Fibroblast of skin of abdomen (primary cell): Measurements from ENCODE around the gene FAP.

Source experiments
- DNase-seq: peaks from one replicate; pipeline ENCODE4 v3.0.0-alpha.2; 2013

FAP gene

DNA sequence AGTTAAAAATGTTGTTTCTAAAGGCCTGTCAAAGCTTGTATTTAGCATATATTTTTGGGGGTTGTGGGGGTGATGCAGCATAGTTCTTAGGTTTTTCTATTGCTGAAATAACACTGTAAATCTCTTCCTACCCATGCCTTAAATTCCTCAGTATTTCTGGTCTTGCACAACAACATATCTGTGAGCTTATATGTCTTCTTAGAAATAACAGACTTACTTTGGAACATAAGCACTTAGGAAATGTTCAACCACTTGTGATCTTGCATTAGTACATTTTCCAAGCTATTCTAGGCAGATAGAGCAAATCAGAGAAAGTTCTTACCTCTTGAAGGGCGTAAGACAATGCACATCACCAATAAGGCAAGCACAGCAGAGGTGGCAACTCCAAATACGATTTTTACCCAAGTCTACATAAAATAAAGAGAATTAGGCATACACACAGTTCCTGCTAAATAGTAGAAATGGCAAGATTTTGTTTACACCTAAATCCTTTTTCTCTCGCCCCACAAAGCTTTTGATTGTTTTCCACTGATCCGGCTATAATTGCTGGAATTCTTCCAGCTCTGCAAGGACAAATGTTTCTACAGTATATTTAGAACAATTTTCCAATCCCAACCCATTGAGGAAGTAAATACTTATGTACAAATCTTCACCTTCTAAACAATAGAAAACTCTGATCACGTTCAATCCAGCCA, 512 bp downstream of the FAP start:
- peak; percentile 93 for DNase-seq

DNA sequence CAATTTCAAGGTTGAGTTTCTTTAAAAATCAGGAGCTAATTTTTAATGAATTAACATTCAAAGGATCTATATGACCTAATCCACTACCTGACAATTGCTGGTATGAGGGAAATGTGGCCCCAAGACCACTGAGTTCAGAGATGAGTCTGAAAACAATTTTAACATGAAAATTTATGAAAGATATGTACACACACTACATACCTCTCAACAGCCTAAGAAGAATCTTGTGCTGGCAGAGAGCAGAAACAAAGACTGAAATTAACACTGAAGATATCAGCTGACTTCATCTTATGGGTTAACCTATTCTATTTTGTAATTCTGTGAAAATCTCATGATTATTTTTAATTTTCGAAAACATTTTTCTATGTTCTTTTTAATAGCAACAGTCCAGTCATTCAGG, 1.7 kb downstream of the FAP start:
- no peak for DNase-seq

DNA sequence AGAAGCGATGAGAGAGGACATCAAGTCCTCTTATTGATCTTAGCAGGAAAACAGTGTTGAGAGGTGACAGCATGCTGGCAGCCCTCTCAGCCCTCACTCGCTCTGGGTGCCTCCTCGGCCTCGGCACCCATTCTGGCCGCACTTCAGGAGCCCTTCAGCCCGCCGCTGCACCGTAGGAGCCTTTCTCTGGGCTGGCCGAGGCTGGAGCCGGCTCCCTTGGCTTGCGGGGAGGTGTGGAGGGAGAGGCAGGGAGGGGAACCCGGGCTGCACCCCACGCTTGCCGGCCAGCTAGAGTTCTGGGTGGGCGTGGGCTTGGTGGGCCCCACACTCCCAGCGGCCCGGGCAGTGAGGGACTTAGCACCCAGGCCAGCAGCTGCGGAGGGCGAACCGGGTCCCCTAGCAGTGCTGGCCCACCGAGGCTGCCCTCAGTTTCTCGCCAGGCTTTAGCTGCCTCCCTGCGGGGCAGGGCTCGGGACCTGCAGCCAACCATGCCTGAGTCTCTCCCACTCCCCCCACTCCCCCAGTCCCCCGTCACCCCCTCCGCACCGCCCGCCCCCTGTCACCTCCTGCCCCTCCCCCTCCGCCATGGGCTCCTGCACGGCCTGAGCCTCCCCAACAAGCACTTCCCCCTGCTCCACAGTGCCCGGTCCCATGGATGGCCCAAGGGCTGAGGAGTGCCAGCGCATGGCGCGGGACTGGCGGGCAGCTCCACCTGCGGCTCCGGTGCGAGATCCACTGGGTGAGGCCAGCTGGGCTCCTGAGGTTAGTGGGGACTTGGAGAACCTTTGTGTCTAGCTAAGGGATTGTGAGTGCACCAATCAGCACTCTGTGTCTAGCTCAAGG, 8.4 kb downstream of the FAP start:
- no peak for DNase-seq

DNA sequence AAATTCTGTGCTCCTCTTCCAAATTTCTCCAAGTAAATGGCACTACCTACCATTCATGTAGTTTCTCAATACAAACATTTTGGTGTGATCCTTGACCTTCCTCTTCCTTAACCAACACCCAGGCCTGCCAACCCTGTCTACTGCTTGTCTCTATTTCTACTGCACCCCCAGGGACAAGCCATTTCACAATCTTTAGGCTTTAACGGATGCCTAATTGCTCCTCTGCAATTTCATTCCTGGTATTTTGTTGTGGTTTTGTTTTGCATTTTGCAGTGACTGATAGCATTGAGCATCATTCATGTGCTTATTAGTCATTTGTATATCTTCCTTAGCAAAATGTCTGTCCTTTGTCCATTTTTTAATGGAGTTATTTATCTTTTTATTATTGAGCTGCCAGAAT, 10.0 kb downstream of the FAP start:
- DNase-seq: peak; percentile 86

DNA sequence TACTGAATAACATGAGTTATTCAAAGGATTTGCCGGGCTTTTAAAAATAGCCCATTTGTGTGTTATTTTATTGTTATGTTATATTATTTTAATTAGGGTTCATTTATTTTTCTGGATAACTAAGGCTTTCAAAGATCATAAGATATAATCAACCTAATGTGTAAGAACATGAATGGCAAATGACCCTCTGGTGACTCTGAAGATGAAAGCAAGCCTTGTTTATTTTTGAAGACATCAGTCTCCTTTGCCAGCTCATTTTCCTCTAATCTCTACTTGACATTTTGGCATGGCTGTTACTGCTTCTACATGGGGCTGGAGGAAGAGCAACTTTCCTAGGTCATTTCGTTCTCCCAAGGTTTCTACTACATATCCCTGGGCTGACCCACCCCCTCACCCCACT, 10.6 kb downstream of the FAP start:
- DNase-seq: no peak

DNA sequence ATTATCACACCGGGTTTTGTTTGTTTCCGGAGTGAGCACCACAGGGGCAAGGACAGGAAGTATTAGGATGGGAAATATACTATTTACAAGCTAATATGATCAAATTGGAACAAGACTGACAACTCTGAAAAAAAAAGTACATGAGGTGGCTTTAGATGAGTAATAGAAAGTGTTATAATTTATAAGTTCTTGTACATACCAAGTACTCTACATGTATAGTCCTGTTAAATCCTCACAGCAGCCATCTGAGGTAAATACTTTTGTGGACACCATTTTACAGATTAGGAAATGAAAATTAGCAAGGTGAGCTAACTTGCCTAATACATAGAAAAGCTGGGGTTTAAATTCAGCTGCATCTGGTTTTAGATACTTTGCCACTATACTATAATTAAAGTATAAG, 11.2 kb downstream of the FAP start:
- DNase-seq: no peak

DNA sequence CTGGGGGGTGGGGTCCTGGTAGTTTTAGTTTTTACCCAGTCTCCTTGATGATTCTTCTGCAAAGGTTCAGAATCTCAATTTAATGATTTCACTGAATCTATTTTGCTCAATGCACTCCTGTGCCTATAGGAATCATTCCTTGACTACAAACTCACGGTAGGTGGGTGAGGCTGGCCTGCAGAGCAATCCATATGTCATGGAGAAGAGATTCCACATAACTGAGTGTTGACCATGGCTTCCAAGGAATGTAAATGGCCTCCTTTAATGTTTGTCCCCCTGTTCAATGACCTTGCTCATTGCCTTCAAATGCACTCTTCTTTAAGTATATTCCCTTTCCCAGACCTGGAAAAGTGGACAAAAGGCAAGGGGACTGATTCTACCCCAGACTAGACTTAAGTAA, 12.5 kb downstream of the FAP start:
- DNase-seq: peak; percentile 14

DNA sequence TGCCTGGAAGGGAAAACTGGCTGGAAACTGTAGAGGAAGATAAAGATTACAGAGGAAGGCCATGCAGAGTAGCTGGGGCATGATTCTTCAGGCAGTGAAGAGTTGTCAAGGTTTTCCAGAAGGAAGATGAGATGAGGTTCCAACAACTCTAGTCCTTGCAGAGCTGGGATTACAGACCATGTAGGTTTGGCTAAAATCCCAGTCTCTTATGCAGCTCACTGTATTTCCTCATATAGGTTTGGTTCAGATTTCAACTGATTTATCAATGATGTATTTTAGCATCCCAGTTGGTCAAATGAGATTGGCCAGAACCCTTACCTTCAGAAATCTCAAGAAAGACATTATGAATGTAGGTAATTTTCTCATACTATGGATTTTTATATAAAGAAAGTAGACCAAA, 16.4 kb downstream of the FAP start:
- DNase-seq: peak; percentile 56

DNA sequence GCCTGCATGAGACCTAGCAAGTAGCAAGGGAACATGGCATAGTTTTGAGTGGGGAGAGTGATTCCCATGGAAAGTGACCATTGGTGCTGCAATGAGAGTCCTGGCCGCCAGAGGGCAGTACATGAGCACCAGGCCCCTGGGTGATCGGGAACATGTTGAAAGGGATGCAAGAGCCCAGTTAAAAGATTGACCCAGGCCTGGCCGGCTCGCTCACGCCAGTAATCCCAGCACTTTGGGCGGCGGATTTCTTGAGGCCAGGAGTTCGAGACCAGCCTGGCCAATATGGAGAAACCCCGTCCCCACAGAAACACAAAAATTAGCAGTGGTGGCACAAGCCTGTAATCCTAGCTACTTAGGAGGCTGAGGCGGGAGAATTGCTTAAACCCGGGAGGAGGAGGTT, 22.2 kb downstream of the FAP start:
- peak; percentile 65 for DNase-seq

DNA sequence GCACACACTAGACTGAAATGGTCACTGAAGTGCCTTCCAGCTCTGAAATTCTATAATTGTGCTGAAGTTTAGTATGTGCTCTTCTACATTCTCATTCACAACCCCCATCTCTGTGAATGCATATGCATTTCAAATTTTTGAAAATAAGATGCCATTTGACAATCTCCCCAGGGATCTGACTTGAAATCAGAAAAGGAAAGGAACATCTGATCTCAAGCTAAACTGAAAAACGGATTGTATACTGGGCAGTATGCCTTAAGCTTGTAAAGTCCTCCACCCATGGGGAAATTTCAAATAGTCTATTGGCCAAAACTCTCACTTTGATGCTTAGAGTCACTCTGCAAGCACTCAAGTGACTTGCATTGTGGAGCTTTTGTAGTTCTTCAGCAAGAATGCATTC, 22.9 kb downstream of the FAP start:
- no peak for DNase-seq

DNA sequence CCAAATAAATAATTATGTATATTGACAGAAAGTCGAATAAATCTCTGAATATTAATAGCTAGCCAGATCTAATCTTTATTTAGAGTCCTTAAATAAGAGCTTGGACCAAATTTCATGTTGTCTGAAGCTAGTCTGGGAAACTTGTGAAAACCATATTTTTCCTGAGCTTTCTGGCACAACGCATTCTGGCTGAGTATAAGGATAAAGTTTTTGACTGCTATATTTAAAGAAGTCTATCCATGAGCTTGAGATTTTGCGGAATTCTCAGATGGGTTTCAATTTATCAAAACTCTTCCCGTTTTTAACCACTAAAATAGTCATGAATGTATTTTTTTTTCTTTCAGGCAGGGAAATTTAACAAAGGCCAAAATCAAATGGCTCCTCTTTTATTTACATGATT, 23.8 kb downstream of the FAP start:
- DNase-seq: no peak

DNA sequence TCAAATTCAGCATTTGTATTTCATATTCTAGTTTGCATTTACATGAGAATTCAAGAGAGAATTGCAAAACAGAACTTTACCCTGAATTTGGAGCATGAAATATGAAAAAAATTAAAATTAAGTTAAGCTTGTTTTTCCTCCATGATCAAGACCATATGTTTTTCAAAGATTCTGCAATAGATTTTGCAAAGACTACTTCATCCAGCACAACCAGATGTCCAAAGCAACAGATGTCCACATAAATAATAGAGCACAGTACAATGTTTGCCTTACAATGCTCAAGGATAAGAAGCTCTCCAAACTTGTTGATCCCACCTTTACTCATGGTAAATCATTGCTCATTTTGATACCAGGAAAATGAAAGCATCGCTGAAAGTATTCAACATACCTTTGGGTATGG, 25.6 kb downstream of the FAP start:
- peak; percentile 62 for DNase-seq

DNA sequence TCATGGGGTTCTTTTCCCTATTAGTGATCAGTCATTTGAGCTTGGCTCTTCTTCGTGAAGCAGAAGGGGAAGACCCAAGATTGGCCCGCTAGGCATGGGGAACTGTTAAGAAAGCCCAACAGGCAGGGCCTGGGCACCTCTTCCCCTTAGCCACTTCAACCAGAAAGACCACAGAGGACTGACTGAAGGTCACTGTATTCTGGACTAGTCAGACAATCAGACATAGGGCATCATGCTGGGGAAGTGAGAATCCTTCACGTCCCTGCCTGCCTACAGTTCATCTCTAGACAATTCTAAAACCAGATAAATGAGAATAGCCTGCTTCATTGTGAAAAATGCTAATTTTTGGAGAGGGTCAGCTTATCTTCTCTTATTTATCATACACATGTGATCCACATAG, 28.1 kb downstream of the FAP start:
- no peak for DNase-seq

DNA sequence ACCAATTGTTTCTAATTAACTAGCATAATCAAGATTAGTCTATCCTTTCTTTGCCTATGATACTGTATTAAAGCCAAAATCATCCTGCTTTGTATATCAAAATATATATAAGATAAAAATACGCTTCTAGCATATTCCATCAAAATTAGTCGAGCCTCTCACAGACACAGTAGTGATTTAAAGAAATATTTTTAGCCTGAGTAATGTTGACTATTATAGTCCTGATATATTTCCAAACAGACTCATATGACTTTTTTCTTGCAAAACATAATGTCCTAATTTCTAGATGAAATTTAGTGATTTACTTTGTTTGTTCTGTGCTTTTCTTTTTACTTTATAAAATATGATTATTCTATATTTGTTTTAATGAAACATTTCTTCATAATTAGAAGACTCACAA, 30.9 kb downstream of the FAP start:
- DNase-seq: peak; percentile 43

DNA sequence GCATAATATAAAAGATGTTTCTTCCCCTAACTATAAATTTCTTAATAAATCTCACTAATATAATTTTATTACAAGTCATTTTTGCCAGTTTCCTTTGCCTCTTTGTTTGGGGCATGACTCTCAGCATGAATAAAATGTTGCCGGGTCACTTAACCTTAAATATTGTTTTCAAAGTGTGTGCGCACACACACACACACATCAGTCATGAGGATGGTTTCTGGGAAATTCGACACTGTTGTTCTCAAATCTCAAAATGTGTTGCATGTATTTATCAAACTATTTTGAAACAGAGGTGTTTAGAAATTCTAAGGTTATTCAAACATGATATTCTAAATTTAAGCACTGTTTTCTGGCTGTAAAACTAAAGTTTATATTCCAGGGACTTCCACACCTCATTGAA, 31.5 kb downstream of the FAP start:
- DNase-seq: no peak

DNA sequence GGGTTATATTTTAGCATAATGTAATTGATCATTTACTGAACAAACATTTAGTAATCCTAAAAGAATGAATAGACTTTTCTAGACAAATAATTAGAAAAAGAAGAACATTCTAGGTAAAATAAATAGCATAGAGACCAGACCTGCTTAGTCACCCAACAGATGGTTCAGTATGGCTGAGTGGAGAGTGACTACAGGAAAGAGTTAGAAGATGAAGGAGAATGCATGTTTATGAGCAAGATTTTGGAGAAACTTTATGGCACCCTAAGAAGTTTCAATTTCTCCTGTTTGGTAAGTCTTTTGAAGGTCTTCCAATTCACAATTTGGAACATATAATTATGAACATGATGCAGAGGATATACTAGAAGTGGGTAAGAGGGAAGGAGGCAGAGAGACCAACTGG, 32.9 kb downstream of the FAP start:
- peak; percentile 33 for DNase-seq

DNA sequence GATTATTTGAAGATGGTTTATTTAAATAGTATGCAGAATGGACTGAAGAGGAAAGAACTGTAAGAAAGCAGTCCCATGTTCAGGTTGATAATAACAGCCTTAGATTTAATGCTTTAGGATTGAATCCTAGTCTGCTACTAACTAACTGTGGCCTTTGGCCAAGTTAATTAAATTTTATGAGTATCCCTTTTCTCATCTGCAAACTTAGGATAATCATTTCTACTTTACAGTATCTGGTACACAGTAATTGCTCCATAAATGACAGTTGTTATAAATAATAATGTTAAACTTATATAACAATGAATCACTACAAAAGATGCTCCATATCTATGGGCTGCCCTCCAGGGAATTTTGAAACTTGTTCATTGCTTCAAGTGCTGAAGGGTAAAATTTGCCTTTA, 41.0 kb downstream of the FAP start:
- DNase-seq: no peak

DNA sequence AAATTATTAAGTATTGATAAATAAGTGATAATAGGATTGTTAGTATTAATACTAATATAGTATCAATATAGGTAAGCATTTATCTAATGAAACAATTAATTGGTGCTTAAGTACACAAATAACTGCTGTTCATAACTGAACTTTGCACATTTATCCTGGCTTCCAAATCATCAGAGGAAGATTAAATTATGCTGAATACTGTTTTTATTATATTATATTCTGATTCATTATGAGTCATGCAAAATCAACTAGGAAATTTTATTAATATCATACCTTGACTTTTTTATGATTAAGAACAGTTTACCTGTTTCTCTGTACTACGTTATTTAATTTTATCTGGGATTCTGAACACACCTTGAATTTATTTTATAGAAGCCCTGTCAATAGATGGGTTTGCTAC, 42.6 kb downstream of the FAP start:
- DNase-seq: no peak

DNA sequence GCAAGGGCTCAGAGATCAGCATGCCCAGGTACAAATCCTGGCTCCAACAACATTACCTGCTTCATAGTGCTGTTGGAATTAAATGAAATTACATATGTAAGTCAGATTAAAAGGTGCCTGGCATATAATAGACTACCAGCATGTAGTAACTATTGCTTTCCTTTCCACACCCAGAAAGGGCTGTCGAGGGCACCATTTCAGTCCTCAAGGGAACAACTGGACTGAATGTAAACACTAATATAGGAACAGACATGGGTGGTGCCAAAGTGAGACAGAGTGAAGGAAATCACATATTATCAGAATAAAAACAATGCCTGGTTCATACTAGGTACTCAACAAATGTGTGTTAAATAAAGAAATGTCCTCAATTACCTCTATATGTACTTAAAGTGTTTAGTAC, 43.3 kb downstream of the FAP start:
- DNase-seq: no peak

DNA sequence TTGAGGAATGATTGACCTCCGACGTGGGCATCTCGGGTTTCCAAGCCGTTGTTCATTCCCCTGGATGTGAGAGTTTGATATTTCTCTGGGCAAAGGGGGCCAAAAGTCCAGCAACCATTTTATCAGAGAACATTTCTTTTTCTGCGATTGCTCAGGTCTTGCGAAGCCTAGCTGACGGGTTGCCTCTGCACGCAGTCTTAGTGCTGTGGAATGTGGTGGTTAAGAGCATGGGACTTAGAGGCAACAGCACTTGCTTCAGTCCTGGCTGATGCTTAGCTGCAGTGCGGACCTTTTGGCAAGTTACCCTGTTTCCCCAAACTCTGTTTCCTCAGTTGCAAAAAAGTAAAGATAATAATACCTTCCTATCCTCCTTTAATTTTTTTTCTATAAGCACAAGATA, 45.0 kb downstream of the FAP start:
- peak; percentile 39 for DNase-seq

DNA sequence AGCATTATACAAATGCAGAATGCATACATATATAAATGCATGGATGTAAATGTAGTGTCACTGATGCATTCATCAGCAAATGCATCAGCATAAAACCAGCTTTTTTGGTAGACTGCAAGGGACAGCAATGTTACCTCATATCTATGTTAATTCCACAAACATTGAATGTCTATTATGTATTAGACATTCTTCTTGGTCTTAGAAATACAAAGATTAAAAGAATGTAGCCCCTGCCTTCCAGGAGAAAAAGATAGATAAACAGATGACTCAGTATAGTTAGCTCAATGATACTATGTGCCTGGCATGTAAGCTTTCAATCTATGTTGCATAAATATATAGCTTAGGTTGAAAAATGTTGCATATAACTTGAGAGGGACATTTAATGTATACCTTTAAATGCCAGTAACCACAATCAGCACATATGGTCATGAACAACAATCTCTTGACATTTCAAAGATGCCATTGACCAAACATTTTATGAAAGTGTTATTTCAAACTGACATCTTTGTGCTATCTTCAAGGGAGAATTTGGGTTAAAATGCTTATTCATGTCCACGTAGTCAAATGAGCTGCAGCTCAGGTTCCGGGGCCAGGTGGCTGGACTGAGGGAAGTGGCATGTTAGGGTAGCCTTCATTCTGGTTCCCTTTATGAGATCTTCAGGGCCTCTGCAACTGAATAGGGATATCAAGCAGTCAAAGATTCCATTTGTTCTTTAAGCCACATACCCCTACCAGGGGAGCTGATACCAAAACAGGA, 46.0 kb downstream of the FAP start:
- DNase-seq: peak; percentile 82

DNA sequence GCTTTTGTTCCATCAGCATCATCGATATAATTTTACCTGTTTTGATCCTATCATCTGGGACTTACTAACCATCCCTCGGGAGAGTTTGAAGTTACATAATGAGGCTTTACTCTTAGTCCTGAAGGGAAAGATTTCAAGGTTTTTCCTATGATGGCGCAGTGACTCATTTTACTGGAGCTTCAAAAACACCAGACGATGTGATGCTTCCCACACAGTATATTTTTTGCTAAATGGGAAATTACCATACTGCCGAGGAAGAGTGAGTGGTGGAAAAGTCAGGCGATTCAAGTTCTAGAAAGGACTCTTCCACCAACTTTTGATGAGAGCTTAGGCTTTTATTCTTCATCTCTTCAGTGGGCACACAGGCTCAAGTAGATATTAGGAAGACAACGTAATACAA, 46.6 kb downstream of the FAP start:
- peak; percentile 72 for DNase-seq

DNA sequence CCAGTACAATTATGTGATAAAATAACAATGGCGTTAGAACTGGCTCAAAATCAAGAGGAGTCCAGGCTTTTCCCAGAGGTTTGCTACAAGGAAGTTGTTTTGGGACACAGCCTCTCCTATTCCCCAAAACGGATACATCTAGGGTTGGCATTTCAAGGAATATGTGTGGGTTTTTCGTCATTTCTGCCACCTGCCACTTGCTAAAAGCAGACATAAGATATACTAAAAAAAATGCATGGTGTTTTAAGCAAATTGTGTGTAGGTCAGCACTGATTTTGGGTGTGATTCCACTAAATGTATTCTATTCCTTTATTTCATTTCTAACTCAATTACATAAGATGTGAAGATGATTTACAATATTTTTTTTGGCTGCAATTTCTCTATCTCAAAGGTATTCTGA, 54.8 kb downstream of the FAP start:
- DNase-seq: no peak
